ENCODE data around the gene BRSK2.

BRSK2 gene

DNA sequence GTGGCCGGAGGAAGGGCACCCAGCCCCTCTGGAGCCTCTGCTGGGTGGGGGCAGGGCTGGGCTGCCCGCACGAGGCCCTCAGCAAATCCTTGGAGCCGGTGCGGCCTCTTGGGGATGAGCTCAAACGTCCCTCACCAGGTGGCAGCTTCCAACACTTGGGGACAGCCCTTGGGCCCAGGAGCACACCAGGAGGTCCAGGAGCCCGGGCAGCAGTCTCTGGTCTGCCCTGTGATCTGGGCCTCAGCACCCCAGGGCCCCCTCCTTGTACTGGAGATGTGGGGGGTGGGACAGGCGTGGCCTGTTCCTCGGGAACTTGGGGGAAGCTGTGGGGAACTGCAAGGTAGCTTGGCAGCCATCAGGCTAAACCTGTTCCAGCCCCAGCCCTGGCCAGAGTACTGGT lies 56.9 kb downstream of the BRSK2 start:
- TF ChIP-seq, protein P1, sequence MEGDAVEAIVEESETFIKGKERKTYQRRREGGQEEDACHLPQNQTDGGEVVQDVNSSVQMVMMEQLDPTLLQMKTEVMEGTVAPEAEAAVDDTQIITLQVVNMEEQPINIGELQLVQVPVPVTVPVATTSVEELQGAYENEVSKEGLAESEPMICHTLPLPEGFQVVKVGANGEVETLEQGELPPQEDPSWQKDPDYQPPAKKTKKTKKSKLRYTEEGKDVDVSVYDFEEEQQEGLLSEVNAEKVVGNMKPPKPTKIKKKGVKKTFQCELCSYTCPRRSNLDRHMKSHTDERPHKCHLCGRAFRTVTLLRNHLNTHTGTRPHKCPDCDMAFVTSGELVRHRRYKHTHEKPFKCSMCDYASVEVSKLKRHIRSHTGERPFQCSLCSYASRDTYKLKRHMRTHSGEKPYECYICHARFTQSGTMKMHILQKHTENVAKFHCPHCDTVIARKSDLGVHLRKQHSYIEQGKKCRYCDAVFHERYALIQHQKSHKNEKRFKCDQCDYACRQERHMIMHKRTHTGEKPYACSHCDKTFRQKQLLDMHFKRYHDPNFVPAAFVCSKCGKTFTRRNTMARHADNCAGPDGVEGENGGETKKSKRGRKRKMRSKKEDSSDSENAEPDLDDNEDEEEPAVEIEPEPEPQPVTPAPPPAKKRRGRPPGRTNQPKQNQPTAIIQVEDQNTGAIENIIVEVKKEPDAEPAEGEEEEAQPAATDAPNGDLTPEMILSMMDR (IDR thresholded peaks at IDR 0.05; ENCODE audit: low read length, missing control alignments) = no peak
- H3K4me3 ChIP-seq (replicated peaks; ENCODE audit: low read depth, low read length) = no peak overlapping the region

DNA sequence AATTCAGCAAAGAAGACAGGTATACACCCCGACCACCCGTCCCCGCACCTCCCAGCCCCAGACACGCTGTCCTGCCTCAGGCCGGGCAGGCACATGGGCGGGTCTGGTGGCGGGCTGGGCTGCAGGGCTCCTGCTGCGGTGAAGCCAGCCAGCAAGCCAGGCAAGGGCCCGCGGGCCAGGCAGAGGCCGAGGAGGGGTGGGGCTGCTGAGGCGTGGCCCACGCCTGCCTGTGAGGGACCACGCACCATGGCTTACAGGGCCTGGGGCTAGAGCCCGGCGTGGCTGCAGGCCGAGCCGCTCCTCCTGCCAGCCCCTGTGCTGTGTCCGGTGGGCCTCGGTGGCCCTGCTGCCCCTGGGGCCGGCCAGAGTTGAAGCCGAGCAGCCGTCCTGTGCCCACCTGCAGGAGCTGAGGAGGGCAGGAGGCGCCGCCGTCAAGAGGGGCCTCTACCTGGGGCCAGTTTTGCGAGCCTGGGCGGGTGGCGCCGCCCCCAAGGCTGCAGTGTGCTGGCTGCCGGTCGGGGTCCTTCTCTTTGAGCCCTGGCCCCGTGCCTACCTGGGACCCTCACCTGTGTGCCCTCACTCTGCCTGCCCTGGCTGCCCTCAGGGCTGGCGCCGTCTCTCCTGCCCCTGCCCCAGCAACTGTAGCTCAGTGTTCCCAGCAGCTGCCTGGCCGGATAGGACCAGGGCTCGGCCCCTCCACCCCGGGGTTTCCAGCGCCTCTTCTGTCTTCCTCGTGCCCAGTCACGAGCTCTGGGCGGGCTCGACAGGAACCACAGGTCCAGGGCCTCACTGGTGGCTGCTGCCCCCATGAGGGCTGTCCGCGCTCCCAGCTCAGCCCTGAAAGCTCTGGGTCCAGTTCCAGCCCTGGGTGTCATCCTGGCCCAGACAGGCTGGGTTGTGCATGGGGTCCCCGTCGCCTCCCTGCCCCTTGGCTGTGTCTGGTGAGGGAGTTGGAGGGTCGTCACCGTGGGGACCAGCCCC lies 58.4 kb downstream of the BRSK2 start:
- TF ChIP-seq, protein P1 (IDR thresholded peaks at IDR 0.05; ENCODE audit: low read length, missing control alignments) = no peak
- DNase-seq (ENCODE audit: low read depth) = no peak
- H3K4me3 ChIP-seq (replicated peaks; ENCODE audit: low read depth, low read length) = no peak overlapping the region

More for the DNA sequence above, 56.9 kb downstream of the BRSK2 start:
- DNase-seq (ENCODE audit: low read depth) = no peak

DNA sequence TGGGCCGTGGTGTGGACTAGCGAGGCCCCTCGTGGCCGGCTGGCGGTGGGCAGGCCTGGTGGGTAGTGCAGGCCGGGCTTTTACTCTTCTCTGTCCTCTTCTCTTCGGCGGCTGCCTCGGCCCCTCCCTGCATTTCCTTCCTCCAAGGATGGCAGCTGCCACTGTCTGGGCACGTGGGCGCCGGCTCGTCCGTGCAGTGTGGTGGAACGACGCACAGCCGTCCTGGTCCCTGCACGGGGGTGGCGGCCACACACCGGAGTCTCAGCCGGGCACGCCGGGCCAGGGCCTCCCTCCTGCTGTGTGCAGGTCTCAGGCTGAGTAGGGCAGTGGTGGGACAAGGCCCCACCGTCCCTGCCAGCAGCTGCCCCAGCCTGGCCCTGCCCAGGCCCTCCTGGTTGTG lies 59.1 kb downstream of the BRSK2 start:
- DNase-seq (ENCODE audit: low read depth) = no peak
- TF ChIP-seq, protein P1 (IDR thresholded peaks at IDR 0.05; ENCODE audit: low read length, missing control alignments) = no peak

DNA sequence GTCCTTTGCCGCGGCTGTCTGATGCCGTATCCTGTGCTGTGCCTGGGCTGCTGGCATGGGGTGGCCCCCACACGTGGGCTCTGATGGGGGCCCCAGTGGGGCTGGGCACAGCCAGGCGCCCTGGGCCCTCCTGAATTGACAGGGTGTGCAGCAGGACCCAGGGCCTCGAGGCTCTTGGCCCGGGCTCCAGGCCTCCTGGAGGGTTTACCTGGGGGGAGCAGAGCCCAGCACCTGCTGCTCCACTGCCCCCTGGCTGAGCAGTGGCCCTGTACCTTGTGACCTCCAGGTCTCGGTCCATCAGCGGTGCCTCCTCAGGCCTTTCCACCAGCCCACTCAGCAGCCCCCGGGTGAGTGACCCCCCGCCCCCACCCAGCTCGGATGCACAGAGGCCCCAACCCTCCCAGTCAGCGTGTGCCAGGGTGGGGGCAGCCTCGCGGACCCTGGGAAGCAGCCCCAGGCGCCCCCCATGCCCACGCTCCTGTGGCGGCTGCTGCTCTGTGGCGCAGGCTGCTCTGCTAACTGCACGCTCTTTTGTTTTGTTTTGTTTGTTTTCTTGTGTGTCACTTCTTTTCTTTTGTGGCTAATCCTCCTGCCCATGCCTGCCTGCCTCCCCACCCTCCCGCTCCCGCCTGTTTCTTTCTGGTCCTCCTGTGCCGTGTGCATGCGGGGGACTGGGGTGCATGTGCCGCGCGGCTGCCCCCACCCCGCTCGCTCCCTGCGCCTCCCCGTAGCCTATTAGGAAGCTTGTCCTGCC lies 59.9 kb downstream of the BRSK2 start:
- TF ChIP-seq, protein P1 (IDR thresholded peaks at IDR 0.05; ENCODE audit: low read length, missing control alignments) = no peak
- DNase-seq (ENCODE audit: low read depth) = no peak
- H3K4me3 ChIP-seq (replicated peaks; ENCODE audit: low read depth, low read length) = no peak overlapping the region

More for the DNA sequence above, 59.1 kb downstream of the BRSK2 start:
- H3K4me3 ChIP-seq (replicated peaks; ENCODE audit: low read depth, low read length) = no peak overlapping the region

DNA sequence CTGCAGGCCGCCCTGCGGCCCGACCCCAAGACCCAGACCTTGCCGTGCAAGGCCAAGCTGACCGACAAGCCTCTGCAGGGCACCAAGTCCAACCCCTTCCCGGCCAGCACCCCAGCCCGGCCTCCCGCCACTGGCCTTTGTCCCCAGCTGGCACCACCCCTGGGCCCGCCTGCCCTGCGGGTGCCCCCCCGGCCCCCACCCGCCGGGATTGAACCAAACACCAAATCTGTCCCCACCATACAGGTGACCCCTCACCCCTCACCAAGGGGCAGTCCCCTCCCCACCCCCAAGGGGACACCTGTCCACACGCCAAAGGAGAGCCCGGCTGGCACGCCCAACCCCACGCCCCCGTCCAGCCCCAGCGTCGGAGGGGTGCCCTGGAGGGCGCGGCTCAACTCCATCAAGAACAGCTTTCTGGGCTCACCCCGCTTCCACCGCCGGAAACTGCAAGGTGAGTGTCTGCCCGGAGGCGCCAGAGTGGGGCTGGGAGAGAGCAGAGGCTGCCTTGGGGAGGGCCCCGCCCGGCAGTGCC lies 60.7 kb downstream of the BRSK2 start:
- TF ChIP-seq, protein P1 (IDR thresholded peaks at IDR 0.05; ENCODE audit: low read length, missing control alignments) = no peak
- DNase-seq (ENCODE audit: low read depth) = no peak
- H3K4me3 ChIP-seq (replicated peaks; ENCODE audit: low read depth, low read length) = no peak overlapping the region

DNA sequence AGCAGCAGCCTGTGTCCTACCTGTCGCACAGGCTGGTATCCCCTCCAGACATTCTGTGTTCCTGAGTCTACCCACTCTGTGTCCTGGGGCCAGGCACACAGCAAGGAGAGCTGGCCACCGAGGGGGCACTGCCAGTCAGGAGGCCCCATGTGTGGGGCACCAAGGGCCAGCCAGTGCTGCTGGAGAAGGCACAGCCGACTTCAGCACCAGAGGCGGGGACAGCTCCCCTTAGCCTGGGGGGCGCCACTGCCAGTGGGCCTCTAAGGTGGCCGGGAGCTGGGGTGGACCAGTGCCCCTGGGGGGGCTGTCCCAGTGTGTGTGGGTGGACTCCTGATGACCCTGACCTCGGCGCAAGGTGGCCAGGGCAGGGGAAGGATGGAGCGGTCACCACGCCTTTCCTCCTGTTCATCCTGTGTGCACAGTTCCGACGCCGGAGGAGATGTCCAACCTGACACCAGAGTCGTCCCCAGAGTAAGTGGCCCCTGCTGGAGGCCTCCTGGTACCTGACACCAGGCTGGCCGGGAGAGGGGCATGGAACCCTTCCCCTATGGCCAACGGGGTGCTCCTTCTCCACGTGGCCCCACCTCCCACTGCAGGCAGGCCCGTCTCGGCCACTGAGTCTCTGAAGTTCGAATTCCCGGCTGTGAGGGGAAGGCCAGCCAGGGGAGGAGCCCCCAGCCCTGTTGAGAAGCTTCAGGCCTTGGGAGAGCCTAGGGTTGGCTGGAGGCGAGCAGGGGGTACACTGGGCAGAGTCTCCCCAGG lies 61.4 kb downstream of the BRSK2 start:
- DNase-seq (ENCODE audit: low read depth) = no peak
- TF ChIP-seq, protein P1 (IDR thresholded peaks at IDR 0.05; ENCODE audit: low read length, missing control alignments) = no peak

More for the DNA sequence above, 61.4 kb downstream of the BRSK2 start:
- no peak overlapping the region for H3K4me3 ChIP-seq (replicated peaks; ENCODE audit: low read depth, low read length)

Data from fibroblast of pulmonary artery (primary cell).